Ectodermal cell (in vitro differentiated cells): ENCODE measurements around the gene OPRL1.

Experiments
- H3K27ac ChIP-seq: 2 replicates; pipeline ENCODE4 v1.7.0; 2013; ENCODE audit warnings: mild to moderate bottlenecking, low read depth, low read length; ENCODE audit not compliant: insufficient read depth, poor library complexity, severe bottlenecking
- H3K27me3 ChIP-seq: 2 replicates; pipeline ENCODE4 v1.7.0; 2013; ENCODE audit warnings: mild to moderate bottlenecking, low read length; ENCODE audit not compliant: insufficient read depth, control insufficient read depth, poor library complexity, severe bottlenecking
- H3K36me3 ChIP-seq: one replicate; pipeline ENCODE4 v1.7.0; 2013; ENCODE audit warnings: low read length; ENCODE audit not compliant: control insufficient read depth, insufficient read depth
- H3K4me1 ChIP-seq: one replicate; pipeline ENCODE4 v1.7.0; 2013; ENCODE audit warnings: low read length; ENCODE audit not compliant: control insufficient read depth, insufficient read depth
- H3K4me3 ChIP-seq: 2 replicates; pipeline ENCODE4 v1.7.0; 2013; ENCODE audit warnings: low read depth, low read length, control low read depth; ENCODE audit not compliant: insufficient read depth
- H3K9me3 ChIP-seq: 2 replicates; pipeline ENCODE4 v1.7.0; 2013; ENCODE audit warnings: mild to moderate bottlenecking, low read length, moderate library complexity; ENCODE audit not compliant: control insufficient read depth
- WGBS, 2 experiments: methylation state at CpG; one replicate each; pipeline ENCODE4 v1.1.7; 2013; ENCODE audit warnings: missing lambda C conversion rate in 2 of 2; 5-methylcytosine and 5-hydroxymethylcytosine counted together

Gene OPRL1

DNA sequence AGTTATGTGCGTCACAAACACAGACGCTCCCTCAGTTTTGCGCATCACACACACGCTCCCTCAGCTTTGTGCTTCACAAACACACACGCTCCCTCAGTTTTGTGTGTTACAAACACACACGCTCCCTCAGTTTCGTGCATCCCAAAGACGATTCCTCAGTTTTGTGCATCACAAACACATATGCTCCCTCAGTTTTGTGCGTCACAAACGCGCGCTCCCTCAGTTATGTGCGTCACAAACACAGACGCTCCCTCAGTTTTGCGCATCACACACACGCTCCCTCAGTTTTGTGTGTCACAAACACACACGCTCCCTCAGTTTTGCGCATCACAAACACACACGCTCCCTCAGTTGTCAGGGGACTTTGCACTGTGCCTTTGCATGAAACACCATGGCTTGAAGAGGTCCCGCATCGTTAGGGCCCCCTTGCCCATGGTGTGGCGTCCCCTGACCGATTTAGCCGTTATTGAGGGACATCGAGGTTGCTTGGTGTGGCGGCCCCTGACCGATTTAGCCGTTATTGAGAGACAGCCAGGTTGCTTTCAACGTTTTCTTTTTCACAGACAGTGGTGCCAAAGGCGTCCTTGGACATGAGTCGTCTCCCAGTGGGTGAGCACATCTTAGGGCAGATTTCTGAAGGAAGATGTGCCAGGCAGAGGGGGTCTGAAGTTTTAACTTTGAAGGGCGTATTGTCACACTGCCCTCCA lies 56.3 kb downstream of the OPRL1 start:
- no peak overlapping the region for H3K27ac ChIP-seq
- H3K4me1 ChIP-seq = peaks cover 18% of the 10 kb centered on the region
- no peaks in the 10 kb centered on the region for H3K9me3 ChIP-seq
- H3K27me3 ChIP-seq = no peaks in the 10 kb centered on the region
- no peak overlapping the region for H3K4me3 ChIP-seq
- no peaks in the 10 kb centered on the region for H3K36me3 ChIP-seq
- WGBS, 2 experiments = 91% methylated on average over 32 of the region's 32 CpGs

DNA sequence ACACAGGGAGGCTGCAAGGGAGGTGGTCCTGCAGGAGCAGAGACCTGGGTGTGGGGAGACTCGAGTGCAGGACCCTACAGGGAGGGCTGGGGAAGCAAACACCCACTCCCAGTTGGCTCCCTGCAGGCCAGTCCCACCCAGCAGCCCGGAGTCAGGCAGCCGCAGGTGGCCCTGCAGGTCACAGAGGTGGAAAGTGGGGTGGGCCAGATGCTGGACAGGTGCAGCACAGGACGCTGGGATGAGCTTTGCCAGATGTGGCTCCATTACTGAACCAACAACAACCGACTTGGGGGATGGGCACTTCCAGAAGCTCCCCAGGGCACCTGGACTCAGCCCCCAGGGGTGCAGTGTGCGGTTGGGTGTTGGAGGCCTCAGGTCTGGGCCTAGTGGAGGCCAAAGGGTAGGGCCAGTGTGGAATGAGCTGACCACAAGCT lies 57.7 kb downstream of the OPRL1 start:
- no peaks in the 10 kb centered on the region for H3K36me3 ChIP-seq
- no peak overlapping the region for H3K4me3 ChIP-seq
- no peaks in the 10 kb centered on the region for H3K27me3 ChIP-seq
- no peak overlapping the region for H3K27ac ChIP-seq
- H3K9me3 ChIP-seq = no peaks in the 10 kb centered on the region
- H3K4me1 ChIP-seq = peaks cover 18% of the 10 kb centered on the region
- WGBS, 2 experiments = 93 to 94% methylated on average over 6 of the region's 6 CpGs

DNA sequence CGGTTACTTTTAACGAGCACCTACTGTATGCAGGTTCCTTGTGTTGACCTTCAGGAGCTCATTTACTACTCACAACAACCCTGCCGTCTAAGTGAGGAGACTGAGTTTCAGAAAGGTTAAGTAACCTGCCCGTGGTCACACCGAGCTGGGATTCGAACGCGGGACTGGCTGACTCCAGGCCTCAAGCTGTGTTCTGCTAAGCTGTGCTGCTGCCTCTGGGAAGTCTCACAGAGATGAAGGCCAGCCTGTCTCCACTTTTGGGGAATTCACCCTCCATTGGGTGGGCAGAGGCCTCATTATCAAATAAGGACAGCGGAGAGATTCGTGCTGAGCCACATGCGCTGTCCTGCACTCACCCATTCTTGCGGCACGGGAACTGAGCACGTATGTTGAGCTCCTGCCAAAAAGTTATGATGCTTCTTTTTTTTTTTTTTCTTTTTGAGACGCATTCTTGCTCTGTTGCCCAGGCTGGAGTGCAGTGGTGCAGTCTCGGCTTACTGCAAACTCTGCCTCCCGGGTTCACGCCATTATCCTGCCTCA lies 58.5 kb downstream of the OPRL1 start:
- Histone ChIP-seq H3K4me3 (no peak overlapping the region), H3K27me3 (no peaks in the 10 kb centered on the region), H3K27ac (no peak overlapping the region), H3K9me3 (no peaks in the 10 kb centered on the region), H3K36me3 (no peaks in the 10 kb centered on the region), H3K4me1 (peaks cover 24% of the 10 kb centered on the region)
- WGBS, 2 experiments = 93 to 94% methylated on average over 18 of the region's 18 CpGs

DNA sequence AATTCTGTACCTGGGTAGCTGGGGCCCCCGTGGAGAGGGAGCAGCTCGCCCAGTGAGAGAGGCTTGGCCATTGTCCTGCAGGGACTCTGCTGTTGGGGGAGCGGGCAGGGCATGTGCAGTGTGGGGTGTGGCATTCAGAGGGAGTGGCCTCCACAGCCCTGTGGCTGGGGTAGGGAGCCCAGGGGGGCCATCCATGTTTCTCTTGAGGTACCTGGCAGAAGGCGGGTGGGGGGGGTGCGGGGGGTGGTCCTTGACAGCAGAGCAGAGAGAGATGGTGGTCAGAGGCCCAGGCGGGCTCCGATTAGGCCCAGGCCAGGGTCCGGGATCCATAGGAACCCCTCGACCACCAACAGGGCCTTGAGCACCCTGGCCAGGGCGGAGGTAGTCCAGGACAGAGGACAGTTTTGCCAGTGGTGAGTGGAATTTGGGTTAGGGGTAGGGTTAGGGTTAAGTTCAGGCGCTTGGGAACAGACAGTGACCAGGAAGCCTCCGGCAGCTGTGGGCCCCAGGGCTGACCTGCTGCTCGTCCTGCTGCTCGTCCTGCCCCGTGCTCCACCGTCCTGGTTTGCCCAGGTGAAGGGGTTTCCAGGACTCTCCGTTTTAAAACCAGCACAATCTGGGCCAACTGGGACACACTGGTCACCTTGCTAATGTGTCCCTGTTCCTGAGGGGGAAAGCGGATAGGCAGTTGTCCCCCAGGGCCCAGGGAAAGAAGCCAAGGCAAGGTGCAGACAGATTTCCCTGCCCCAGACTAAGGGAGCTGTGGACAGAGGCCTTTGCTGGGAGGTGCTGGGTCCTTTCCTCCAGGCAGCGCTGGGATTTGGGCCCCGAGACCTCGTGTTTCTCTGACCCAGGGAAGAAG lies 59.5 kb downstream of the OPRL1 start:
- Histone ChIP-seq H3K36me3 (no peaks in the 10 kb centered on the region), H3K27ac (no peak overlapping the region), H3K27me3 (no peaks in the 10 kb centered on the region), H3K4me3 (no peak overlapping the region), H3K9me3 (peaks cover 3% of the 10 kb centered on the region), H3K4me1 (peaks cover 25% of the 10 kb centered on the region)
- 83 to 84% methylated on average over 21 of the region's 21 CpGs for WGBS, 2 experiments

DNA sequence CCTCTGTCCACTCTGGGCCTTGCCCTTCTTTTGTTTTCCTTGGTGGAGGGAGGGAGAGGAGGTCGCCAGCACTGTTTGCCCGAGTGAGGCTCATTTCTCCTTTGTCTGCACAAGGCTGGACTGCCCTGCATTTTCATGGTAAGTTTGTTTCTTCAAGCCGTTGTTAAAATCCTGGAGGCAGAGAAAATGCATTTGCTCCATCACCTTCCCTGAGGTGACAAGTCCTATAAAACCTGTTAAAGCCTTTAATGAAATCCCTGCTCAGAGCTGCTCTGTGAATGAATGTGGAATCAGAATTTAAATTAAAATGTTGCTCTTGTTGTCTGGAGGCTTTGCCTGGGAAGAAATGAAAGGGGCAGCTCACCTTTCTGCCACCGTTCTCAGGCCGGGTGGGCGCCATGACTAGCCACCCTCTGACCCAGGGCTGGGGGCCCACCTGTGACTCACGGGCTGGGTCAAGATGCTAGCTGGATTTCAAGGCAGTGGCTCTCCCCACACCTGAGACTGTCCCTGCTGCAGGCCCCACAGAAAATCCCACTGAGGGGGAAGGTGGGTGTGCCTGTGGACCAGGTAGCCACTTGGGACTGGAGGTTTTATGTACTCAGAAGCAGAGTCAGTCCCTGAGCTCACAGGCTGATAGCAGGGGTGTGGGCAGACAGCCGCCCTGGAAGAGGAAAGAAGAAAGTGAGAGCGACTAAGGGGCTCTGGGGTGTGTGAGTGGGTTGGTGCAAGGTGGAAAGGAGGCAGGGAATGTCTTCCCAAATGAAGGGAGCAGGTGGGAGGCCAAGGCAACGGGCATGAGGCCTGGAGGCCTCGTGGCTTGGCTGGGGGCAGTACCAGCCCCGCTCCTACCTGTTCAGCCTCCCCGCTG lies 60.4 kb downstream of the OPRL1 start:
- Histone ChIP-seq H3K36me3 (no peaks in the 10 kb centered on the region), H3K27me3 (no peaks in the 10 kb centered on the region), H3K9me3 (peaks cover 3% of the 10 kb centered on the region), H3K4me1 (peaks cover 25% of the 10 kb centered on the region), H3K27ac (no peak overlapping the region), H3K4me3 (no peak overlapping the region)
- 78 to 79% methylated on average over 13 of the region's 13 CpGs for WGBS, 2 experiments

DNA sequence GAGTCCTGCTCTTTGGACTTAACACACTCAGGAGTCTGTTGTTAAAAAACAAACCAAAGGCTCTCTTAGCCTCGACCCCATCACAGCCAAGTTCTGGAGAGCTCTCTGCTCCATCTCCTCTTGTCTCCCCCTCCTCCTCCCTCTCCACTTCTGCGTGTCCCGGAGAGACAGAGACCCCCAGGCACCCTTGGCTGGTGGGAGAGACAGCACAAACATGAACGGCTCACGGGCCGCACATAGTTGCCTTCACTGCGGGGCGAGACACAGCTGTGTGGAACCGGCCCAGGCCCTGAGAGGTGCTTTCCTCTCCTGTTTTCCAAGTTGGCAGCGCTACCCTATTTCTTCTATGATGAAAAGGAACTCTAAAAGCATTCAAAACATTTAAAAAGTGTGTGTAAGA lies 61.1 kb downstream of the OPRL1 start:
- no peak overlapping the region for H3K27ac ChIP-seq
- H3K4me3 ChIP-seq = no peak overlapping the region
- peaks cover 25% of the 10 kb centered on the region for H3K4me1 ChIP-seq
- WGBS, 2 experiments = 90 to 93% methylated on average over 9 to 10 of the region's 10 CpGs
- peaks cover 3% of the 10 kb centered on the region for H3K9me3 ChIP-seq
- H3K36me3 ChIP-seq = no peaks in the 10 kb centered on the region
- H3K27me3 ChIP-seq = no peaks in the 10 kb centered on the region

DNA sequence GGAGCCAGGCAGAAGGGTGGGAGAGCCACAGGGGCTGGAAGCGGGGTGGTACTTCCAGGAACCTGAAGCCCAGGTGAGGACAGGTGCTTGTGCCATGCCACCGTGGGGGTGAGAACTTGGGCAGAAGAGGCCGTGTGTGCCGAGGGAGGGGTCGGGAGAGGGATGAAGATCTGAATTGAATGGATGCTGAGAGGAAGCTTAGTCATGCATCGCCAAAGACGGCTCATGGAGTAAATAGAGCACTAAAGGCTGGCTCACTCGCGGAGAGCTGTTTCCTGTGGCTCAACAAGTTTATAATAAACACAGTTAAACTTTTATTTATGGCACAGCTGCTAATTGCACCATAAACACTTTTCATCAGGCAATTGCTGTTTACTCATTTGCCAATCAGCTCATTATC lies 62.7 kb downstream of the OPRL1 start:
- H3K4me3 ChIP-seq = no peak overlapping the region
- peaks cover 29% of the 10 kb centered on the region for H3K4me1 ChIP-seq
- H3K27me3 ChIP-seq = no peaks in the 10 kb centered on the region
- no peaks in the 10 kb centered on the region for H3K36me3 ChIP-seq
- peaks cover 3% of the 10 kb centered on the region for H3K9me3 ChIP-seq
- H3K27ac ChIP-seq = no peak overlapping the region
- 50 to 60% methylated on average over 9 of the region's 9 CpGs for WGBS, 2 experiments

DNA sequence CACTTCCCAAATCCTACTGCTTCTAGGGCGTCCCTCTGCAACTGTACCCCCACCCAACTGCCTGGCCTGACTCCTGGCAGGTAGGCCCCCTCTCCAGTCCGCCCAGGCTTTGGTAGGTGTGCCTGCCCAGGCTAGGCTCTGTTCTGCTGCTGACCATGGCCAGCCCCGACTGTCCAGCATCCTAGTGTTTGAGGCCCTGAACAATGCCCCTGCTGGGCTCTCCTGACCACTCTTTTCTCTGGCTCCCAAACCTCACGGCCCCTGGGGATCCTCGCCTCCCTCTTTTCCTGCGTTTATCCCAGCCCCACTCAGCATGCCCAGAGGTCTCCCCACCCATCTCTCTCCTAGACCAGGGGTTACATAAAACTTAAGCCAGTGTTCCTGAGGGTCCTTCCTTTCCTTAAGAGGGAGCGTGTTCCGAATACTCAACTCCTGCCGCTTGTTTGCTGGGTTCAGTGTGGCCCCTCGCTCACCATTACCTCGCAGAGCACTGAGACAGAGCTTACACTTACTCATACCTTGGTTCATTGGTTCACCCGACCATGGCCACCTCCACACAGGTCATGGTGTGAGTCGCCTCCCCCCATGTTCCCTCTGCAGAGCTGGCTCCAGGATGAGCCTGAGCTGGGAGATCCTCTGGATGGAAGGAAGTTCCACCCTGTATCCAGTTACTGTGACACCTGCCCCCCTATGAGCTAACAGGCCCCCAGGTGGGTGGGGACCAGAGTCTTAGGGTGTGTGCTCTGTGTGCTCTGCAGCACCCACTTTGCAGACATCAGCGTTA lies 63.3 kb downstream of the OPRL1 start:
- Histone ChIP-seq H3K36me3 (no peaks in the 10 kb centered on the region), H3K27ac (no peak overlapping the region), H3K27me3 (no peaks in the 10 kb centered on the region), H3K4me1 (peaks cover 29% of the 10 kb centered on the region), H3K4me3 (no peak overlapping the region), H3K9me3 (peaks cover 3% of the 10 kb centered on the region)
- 81 to 85% methylated on average over 14 of the region's 14 CpGs for WGBS, 2 experiments

DNA sequence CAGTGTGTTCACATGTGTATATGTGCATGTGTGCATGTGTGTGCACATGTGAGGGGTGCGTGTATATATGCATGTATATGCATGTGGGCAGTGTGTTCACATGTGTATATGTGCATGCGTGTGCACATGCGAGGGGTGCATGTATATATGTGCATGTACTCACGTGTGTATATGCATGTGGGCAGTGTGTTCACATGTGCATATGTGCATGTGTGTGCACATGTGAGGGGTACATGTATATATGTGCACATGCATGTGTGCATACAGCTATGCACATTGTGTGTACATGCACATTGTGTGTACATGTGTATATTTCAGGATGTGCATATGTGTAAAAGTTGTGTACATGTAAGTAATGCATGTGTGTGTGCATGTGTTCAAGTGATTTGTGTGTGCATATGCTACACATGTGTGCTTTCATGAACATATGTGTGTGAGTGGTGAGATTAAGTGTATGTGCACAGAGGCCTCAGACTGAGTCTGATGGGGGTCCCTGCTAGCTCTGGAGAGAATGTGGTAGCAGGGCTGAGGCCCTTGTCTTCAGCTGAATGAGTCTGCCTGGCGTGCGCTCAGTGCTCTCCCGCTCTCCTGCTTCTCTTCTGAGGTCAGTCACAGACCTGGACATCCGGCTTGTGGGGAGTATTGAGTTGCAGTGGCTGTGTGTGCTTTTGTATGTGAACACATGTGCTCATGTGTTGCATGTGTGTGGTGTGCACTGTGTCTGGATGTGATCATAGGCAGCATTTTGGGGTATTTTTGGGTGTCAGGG lies 64.4 kb downstream of the OPRL1 start:
- Histone ChIP-seq H3K4me3 (no peak overlapping the region), H3K27ac (no peak overlapping the region), H3K9me3 (peaks cover 3% of the 10 kb centered on the region), H3K27me3 (no peaks in the 10 kb centered on the region), H3K4me1 (peaks cover 28% of the 10 kb centered on the region), H3K36me3 (no peaks in the 10 kb centered on the region)
- 94% methylated on average over 8 of the region's 8 CpGs for WGBS, 2 experiments
